DND-41 (cell line): ENCODE results near the gene CELA1.
A peak's percentile ranks its signal among the peaks of the same experiment; 100 is the strongest.

ENCODE experiments used
- ATAC-seq: fragments of 200-7000 bp; cut with Tn5 transposase; 3 replicates; pipeline ENCODE4 v1.9.1; 2021; ENCODE audit warnings: low read depth; ENCODE audit not compliant: insufficient read depth
- DNase-seq: peaks from one replicate; pipeline ENCODE4 v3.0.0-alpha.2; 2020
- H2AFZ ChIP-seq: 2 replicates; pipeline ENCODE4 v1.6.0; 2012; ENCODE audit warnings: low read depth, low read length
- H3K27ac ChIP-seq: 2 replicates; pipeline ENCODE4 v1.5.1; 2012; ENCODE audit warnings: low read length, inconsistent platforms
- H3K27me3 ChIP-seq: fragments of 200-600 bp; sonication (generic); 2 replicates; pipeline ENCODE4 v1.6.0; 2012; ENCODE audit warnings: low read length, mild to moderate bottlenecking, inconsistent platforms; ENCODE audit not compliant: insufficient read depth, poor library complexity
- H3K36me3 ChIP-seq: 2 replicates; pipeline ENCODE4 v1.5.1; 2012; ENCODE audit warnings: low read length, inconsistent platforms; ENCODE audit not compliant: insufficient read depth
- H3K4me1 ChIP-seq: 2 replicates; pipeline ENCODE4 v1.5.1; 2012; ENCODE audit warnings: mild to moderate bottlenecking, low read length; ENCODE audit not compliant: insufficient read depth
- H3K4me2 ChIP-seq: 2 replicates; pipeline ENCODE4 v1.6.0; 2012; ENCODE audit warnings: mild to moderate bottlenecking, moderate library complexity, low read length, inconsistent platforms; ENCODE audit not compliant: insufficient read depth
- H3K4me3 ChIP-seq, 2 experiments: fragments of 200-600 bp in 1 of 2; shearing (Covaris generic) in 1 of 2; 2 replicates each; pipeline ENCODE4 v1.5.1; 2012 to 2016; ENCODE audit warnings: inconsistent platforms in 2 of 2, low read length in 2 of 2, mild to moderate bottlenecking in 2 of 2, low read depth in 1 of 2, moderate library complexity in 1 of 2
- H3K79me2 ChIP-seq: 2 replicates; pipeline ENCODE4 v1.6.0; 2012; ENCODE audit warnings: low read length, inconsistent platforms; ENCODE audit not compliant: insufficient read depth
- H3K9ac ChIP-seq: 2 replicates; pipeline ENCODE4 v1.6.0; 2012; ENCODE audit warnings: low read depth, mild to moderate bottlenecking, inconsistent platforms, low read length, moderate library complexity
- H3K9me3 ChIP-seq: 2 replicates; pipeline ENCODE4 v1.5.1; 2012; ENCODE audit warnings: low read length, moderate library complexity, mild to moderate bottlenecking, inconsistent platforms; ENCODE audit not compliant: insufficient read depth, severe bottlenecking
- H4K20me1 ChIP-seq: 2 replicates; pipeline ENCODE4 v1.6.0; 2012; ENCODE audit warnings: low read length; ENCODE audit not compliant: insufficient read depth
- EZH2 ChIP-seq: IDR thresholded peaks from 3 replicates; pipeline ENCODE4 v1.6.1; 2012; ENCODE audit warnings: borderline replicate concordance, low read depth, mild to moderate bottlenecking, moderate library complexity, low read length, inconsistent platforms; ENCODE audit not compliant: severe bottlenecking
- TF ChIP-seq, protein P1 (sequence below): IDR thresholded peaks from 2 replicates; pipeline ENCODE4 v1.5.1; 2012; ENCODE audit warnings: borderline replicate concordance, low read length, moderate library complexity, mild to moderate bottlenecking; ENCODE audit not compliant: poor library complexity, severe bottlenecking; ENCODE audit errors: extremely low read depth

The CELA1 gene

DNA sequence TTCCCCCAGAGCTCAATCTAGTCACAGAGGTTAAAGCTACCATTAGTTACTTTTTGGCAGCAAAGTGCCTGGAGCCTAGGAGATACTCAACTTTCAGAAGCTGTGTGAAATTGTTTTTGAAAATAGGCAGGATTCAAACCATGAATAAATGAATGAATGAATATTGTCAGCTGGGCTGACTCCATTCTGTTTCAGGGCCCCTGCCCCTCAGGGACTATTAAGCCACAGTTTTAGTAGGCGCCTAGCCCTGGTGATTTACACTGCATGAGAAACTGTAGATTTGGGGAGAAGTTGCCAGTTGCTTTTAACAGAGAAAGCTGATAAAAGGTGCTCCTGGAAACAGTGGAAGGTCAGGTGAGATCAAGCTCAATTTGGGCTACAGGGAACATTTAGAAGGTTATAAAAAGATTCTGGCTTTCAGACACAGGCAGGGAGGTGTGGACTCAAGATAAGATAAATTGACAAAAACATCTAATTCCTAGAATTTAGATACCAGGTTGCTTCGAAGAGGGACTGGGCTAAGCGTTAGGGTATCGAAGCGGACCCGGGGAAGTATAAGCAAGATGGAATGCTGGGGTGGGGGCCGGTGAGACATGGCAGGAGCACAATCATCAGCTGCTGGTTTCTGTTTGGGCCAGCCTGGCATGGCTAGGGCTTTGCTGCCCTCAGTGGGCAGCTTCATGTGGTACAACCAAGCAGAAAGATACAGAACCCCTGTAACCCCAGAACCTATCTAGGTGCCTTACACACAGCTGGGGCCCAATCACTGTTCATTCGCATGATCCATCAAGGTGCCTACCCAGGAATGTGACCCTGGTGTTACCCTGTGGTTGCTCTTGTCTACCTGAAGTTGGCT lies 14.9 kb upstream of the CELA1 start:
- Histone ChIP-seq H3K27me3 (no peaks in the 10 kb centered on the region), H3K36me3 (peaks cover 94% of the 10 kb centered on the region), H3K4me1 (no peaks in the 10 kb centered on the region), H3K9ac (no peak overlapping the region), H3K4me3 (no peak overlapping the region), H3K79me2 (no peaks in the 10 kb centered on the region), H3K27ac (peak overlapping the region; percentile 41), H2AFZ (no peak overlapping the region), H3K9me3 (no peaks in the 10 kb centered on the region), H3K4me2 (no peak overlapping the region), H4K20me1 (no peaks in the 10 kb centered on the region)
- ATAC-seq: peak; percentile 19; the same call in 1 of the 3 replicates
- no peak for DNase-seq
- TF ChIP-seq EZH2: no peak
- TF ChIP-seq, protein P1, sequence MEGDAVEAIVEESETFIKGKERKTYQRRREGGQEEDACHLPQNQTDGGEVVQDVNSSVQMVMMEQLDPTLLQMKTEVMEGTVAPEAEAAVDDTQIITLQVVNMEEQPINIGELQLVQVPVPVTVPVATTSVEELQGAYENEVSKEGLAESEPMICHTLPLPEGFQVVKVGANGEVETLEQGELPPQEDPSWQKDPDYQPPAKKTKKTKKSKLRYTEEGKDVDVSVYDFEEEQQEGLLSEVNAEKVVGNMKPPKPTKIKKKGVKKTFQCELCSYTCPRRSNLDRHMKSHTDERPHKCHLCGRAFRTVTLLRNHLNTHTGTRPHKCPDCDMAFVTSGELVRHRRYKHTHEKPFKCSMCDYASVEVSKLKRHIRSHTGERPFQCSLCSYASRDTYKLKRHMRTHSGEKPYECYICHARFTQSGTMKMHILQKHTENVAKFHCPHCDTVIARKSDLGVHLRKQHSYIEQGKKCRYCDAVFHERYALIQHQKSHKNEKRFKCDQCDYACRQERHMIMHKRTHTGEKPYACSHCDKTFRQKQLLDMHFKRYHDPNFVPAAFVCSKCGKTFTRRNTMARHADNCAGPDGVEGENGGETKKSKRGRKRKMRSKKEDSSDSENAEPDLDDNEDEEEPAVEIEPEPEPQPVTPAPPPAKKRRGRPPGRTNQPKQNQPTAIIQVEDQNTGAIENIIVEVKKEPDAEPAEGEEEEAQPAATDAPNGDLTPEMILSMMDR: no peak

DNA sequence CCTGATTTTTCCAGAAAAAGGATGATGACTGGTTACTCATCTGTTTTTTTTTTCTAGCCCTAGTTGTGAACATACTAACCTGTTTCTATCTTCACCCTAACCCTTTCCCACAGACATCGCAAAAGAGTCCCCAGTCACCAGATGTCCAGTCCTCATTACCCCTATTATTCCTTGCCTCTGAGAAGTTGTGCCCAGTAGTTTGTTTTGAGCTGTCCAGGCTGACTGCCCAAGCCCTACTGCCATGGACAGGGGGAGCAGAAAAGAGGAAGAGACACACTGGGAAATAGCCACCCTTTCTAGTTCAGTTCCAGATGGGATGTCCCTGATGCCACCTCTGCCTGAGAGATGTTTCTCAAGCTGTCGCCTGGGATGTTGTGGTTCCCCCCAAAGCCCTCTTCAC lies 13.8 kb upstream of the CELA1 start:
- ATAC-seq: no peak

DNA sequence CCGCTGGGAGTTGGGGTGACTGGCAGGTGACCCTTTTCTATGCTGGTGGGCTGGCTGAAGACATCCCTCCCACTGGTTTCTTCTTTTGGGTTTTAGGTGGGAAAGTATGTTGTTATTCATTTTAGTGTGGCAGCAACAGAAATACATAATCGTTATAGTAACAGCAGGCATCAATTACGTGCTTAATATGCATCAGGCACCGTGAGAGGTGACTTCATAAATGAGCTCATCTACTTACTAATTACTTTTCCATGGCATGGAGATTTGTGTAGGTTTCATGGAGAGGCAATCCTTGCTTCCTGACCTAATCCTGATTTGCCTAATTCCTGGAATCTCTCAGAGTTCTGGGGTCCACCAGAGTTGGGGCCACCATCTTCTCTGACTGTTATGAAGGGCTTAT lies 13.4 kb upstream of the CELA1 start:
- Histone ChIP-seq H3K4me2 (no peak overlapping the region), H3K79me2 (no peaks in the 10 kb centered on the region), H3K4me1 (no peaks in the 10 kb centered on the region), H3K4me3 (no peak overlapping the region), H3K27me3 (no peaks in the 10 kb centered on the region), H3K9ac (no peak overlapping the region), H4K20me1 (no peaks in the 10 kb centered on the region), H2AFZ (no peak overlapping the region), H3K27ac (no peak overlapping the region), H3K36me3 (peaks cover 92% of the 10 kb centered on the region), H3K9me3 (no peaks in the 10 kb centered on the region)
- DNase-seq (no peak), ATAC-seq (no peak)
- TF ChIP-seq, protein P1: no peak
- no peak for TF ChIP-seq EZH2

More for the DNA sequence above, 13.8 kb upstream of the CELA1 start:
- H3K4me2 ChIP-seq: no peak overlapping the region
- H3K27ac ChIP-seq: peak overlapping the region; percentile 17; the same call in 1 of the 2 replicates
- DNase-seq: no peak
- no peaks in the 10 kb centered on the region for H3K79me2 ChIP-seq
- H3K4me1 ChIP-seq: no peaks in the 10 kb centered on the region
- H4K20me1 ChIP-seq: no peaks in the 10 kb centered on the region
- H3K36me3 ChIP-seq: peaks cover 91% of the 10 kb centered on the region
- no peak overlapping the region for H2AFZ ChIP-seq
- TF ChIP-seq, protein P1: no peak
- H3K27me3 ChIP-seq: no peaks in the 10 kb centered on the region
- no peak overlapping the region for H3K4me3 ChIP-seq
- H3K9ac ChIP-seq: no peak overlapping the region
- no peaks in the 10 kb centered on the region for H3K9me3 ChIP-seq
